Epithelial cell of esophagus (primary cell): Measurements from ENCODE around the gene WWTR1.
A peak's percentile ranks its signal among the peaks of the same experiment; 100 is the strongest.

Experiments
- DNase-seq: peaks from one replicate; pipeline ENCODE4 v3.0.0; 2010; ENCODE audit warnings: low read depth
- H3K4me3 ChIP-seq: 2 replicates; pipeline ENCODE4 v1.5.1; 2011; ENCODE audit warnings: mild to moderate bottlenecking, low read length, control low read depth
- CTCF ChIP-seq: IDR thresholded peaks from 2 replicates; pipeline ENCODE4 v1.5.1; 2011; ENCODE audit warnings: low read depth, mild to moderate bottlenecking, low read length, control low read depth, inconsistent platforms; ENCODE audit not compliant: insufficient read depth; ENCODE audit errors: missing control alignments

WWTR1 gene

DNA sequence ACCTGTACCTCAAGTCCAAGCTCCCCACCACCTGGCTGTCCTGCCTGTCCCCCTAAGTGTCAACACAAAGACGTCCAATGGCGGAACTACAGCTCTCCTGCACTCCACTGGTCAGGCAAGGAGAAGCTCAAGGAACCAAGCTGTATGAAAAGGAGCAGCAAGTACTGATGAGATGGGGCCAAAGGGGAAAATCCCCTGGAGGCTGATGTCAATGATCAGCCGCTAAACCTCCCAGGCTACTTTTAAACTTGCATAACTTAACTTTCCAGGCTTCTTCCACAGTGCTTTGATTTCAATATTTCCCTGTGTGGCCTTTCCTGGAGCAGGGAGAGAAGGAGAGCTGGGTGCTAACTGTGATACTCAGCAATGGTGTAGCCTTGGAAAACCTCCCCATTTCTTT, 148.3 kb downstream of the WWTR1 start:
- TF ChIP-seq CTCF: no peak
- no peak for DNase-seq
- H3K4me3 ChIP-seq: no peak overlapping the region

GRCh38 chr3:149507491-149508324, 150.1 kb downstream of the WWTR1 start:
- H3K4me3 ChIP-seq: no peak overlapping the region
- DNase-seq: peak; percentile 46
- no peak for TF ChIP-seq CTCF

- no peak for TF ChIP-seq CTCF
- H3K4me3 ChIP-seq: no peak overlapping the region
- no peak for DNase-seq
These were observed 150.9 kb downstream of the WWTR1 start for GRCh38 chr3:149506965-149507364.

GRCh38 chr3:149506540-149506939, 151.3 kb downstream of the WWTR1 start:
- no peak for TF ChIP-seq CTCF
- H3K4me3 ChIP-seq: no peak overlapping the region
- no peak for DNase-seq

- no peak for TF ChIP-seq CTCF
- H3K4me3 ChIP-seq: no peak overlapping the region
- DNase-seq: no peak
These were observed 155.4 kb downstream of the WWTR1 start for GRCh38 chr3:149502438-149502837.

GRCh38 chr3:149501524-149501923, 156.3 kb downstream of the WWTR1 start:
- no peak for TF ChIP-seq CTCF

GRCh38 chr3:149497966-149498670, 159.7 kb downstream of the WWTR1 start:
- no peak overlapping the region for H3K4me3 ChIP-seq
- TF ChIP-seq CTCF: no peak
- no peak for DNase-seq

More at GRCh38 chr3:149501524-149501923, 156.3 kb downstream of the WWTR1 start:
- DNase-seq: no peak
- H3K4me3 ChIP-seq: no peak overlapping the region
